K562 (cell line): ENCODE results near the gene NOTCH3. TPM values are rescaled to one million over a fixed set of nuclear protein-coding genes. Genes with fewer than 3 reads are reported as not detected.

Source experiments
- ATAC-seq: fragments of 200-7000 bp; cut with Tn5 transposase; 3 replicates; pipeline ENCODE4 v1.9.1; 2020; ENCODE audit warnings: moderate library complexity
- BruUV-seq: library from RNA; stranded (reverse); fragments of 400-500 nt; replicated peaks from 2 replicates; lab custom pipeline; 2021; lab: Mats Ljungman, UMichigan
- CTCF ChIA-PET: fragments of 300-600 bp; formaldehyde crosslinking; extraction: SDS; loops from one replicate; lab custom pipeline; 2021; ENCODE audit warnings: low intra/inter-chr PET ratio; lab: Yijun Ruan, JAX
- POLR2A ChIA-PET: fragments of 300-600, 350-650 bp; sonication (Branson Sonifier 250); formaldehyde crosslinking; extraction: SDS; loops from one replicate; lab custom pipeline; 2021; ENCODE audit warnings: antibody characterized with exemption, inconsistent platforms; lab: Yijun Ruan, JAX
- DNase-seq, 4 experiments: peaks; one replicate each; pipeline versions ENCODE4 v3.0.0 to v3.0.0-alpha.2; 2011 to 2018; ENCODE audit warnings: low spot score in 3 of 4, mixed read lengths in 3 of 4; ENCODE audit errors: extremely low read depth in 1 of 4
- FAIRE-seq: peaks from 2 replicates; lab custom pipeline; 2011; peaks lifted over from hg19 to GRCh38; lab: Jason Lieb, UNC
- H2AFZ ChIP-seq: 2 replicates; pipeline ENCODE4 v1.6.0; 2011; ENCODE audit warnings: low read depth, low read length, control low read depth, inconsistent platforms
- H3K27ac ChIP-seq: fragments of 200-600 bp; 3 replicates; pipeline ENCODE4 v1.8.0; 2011; ENCODE audit warnings: low read depth, mild to moderate bottlenecking, control low read depth, inconsistent platforms, low read length, moderate library complexity, mixed read lengths; ENCODE audit errors: extremely low read depth
- H3K27me3 ChIP-seq, 2 experiments: fragments of 300-600 bp in 1 of 2; 2 replicates in 1 of 2; 3 replicates in 1 of 2; pipeline versions ENCODE4 v1.6.0 to v1.8.0; 2011; ENCODE audit warnings: inconsistent platforms in 2 of 2, low read length in 2 of 2, mild to moderate bottlenecking in 1 of 2, mixed read lengths in 1 of 2, moderate library complexity in 1 of 2; ENCODE audit not compliant: control insufficient read depth in 2 of 2, insufficient read depth in 2 of 2
- H3K36me3 ChIP-seq: fragments of 300-600 bp; 3 replicates; pipeline ENCODE4 v1.8.0; 2011; ENCODE audit warnings: mild to moderate bottlenecking, low read length, inconsistent platforms; ENCODE audit not compliant: control insufficient read depth, insufficient read depth
- H3K4me1 ChIP-seq, 2 experiments: fragments of 200-600 bp in 1 of 2; replicated peaks in 1 of 2; 2 replicates in 1 of 2; 3 replicates in 1 of 2; pipeline versions ENCODE4 v1.5.1 to v1.8.0; 2011; ENCODE audit warnings: inconsistent platforms in 2 of 2, low read length in 2 of 2, mild to moderate bottlenecking in 1 of 2, mixed read lengths in 1 of 2, moderate library complexity in 1 of 2; ENCODE audit not compliant: control insufficient read depth in 2 of 2, insufficient read depth in 2 of 2
- H3K4me2 ChIP-seq: 2 replicates; pipeline ENCODE4 v1.6.1; 2011; ENCODE audit warnings: low read length, control low read depth, inconsistent platforms, mixed read lengths; ENCODE audit not compliant: insufficient read depth
- H3K4me3 ChIP-seq: fragments of 200-600 bp; sonication (generic), shearing (Covaris generic); 2 replicates; pipeline ENCODE4 v1.5.1; 2016; ENCODE audit warnings: control low read depth, inconsistent platforms
- H3K79me2 ChIP-seq: fragments of 200-600 bp; 3 replicates; pipeline ENCODE4 v1.8.0; 2011; ENCODE audit warnings: low read length, inconsistent platforms; ENCODE audit not compliant: control insufficient read depth, insufficient read depth
- H3K9ac ChIP-seq, 2 experiments: 2 replicates each; pipeline versions ENCODE4 v1.6.0 to v1.6.1; 2011; ENCODE audit warnings: low read depth in 2 of 2, low read length in 2 of 2, control low read depth in 1 of 2, inconsistent platforms in 1 of 2, mild to moderate bottlenecking in 1 of 2, mixed read lengths in 1 of 2; ENCODE audit not compliant: insufficient read depth in 1 of 2
- H3K9me1 ChIP-seq: one replicate; pipeline ENCODE4 v1.6.0; 2011; ENCODE audit warnings: inconsistent platforms, mild to moderate bottlenecking, low read length, moderate library complexity; ENCODE audit not compliant: control insufficient read depth, insufficient read depth
- H3K9me3 ChIP-seq: replicated peaks from 2 replicates; pipeline ENCODE4 v1.5.1; 2011; ENCODE audit warnings: low read depth, low read length, inconsistent platforms; ENCODE audit not compliant: control insufficient read depth, insufficient read depth
- H4K20me1 ChIP-seq: replicated peaks from 2 replicates; pipeline ENCODE4 v1.6.1; 2011; ENCODE audit warnings: low read length, inconsistent platforms, mixed read lengths; ENCODE audit not compliant: control insufficient read depth, insufficient read depth
- ELF2 ChIP-seq: fragments of 250-450 bp; sonication (Bioruptor Pico); IDR thresholded peaks from 2 replicates; pipeline ENCODE4 v1.5.0; 2021; ENCODE audit warnings: mild to moderate bottlenecking
- EZH2 ChIP-seq: IDR thresholded peaks from 2 replicates; pipeline ENCODE4 v1.6.1; 2012; ENCODE audit warnings: low read depth, mild to moderate bottlenecking, inconsistent platforms, low read length, borderline replicate concordance
- GATAD2A ChIP-seq: fragments of 450-650 bp; IDR thresholded peaks from 2 replicates; pipeline ENCODE4 v1.6.1; 2017
- GTF2F1 ChIP-seq: IDR thresholded peaks from 2 replicates; pipeline ENCODE4 v1.6.1; 2011; ENCODE audit warnings: low read depth, low read length, improper control_type of control experiment
- RCOR1 ChIP-seq, 2 experiments: IDR thresholded peaks; 2 replicates each; pipeline ENCODE4 v1.6.1; 2012; ENCODE audit warnings: low read depth in 2 of 2, low read length in 2 of 2, borderline replicate concordance in 1 of 2, improper control_type of control experiment in 1 of 2
- ZNF436 ChIP-seq: fragments of 250-450, 450-650 bp; sonication (Bioruptor Pico); formaldehyde crosslinking; IDR thresholded peaks from 2 replicates; pipeline ENCODE4 v1.7.0; 2020; ENCODE audit warnings: mild to moderate bottlenecking
- WGBS: fragments of 100-300 bp; shearing (Covaris generic); methylation state at CpG from one replicate; pipeline ENCODE4 v1.1.6; 2016; ENCODE audit warnings: low coverage, mixed read lengths; ENCODE audit not compliant: insufficient coverage; ENCODE audit errors: missing lambda C conversion rate; 5-methylcytosine and 5-hydroxymethylcytosine counted together
- in situ Hi-C: fragments of 300-500 bp; cut with MboI; formaldehyde crosslinking; loops from 4 replicates; pipeline ENCODE4 v1.15.0; 2018; ENCODE audit warnings: inconsistent platforms, mixed read lengths
- intact Hi-C: fragments of 100-400 bp; cut with micrococcal nuclease; formaldehyde crosslinking; loops from 2 replicates; pipeline ENCODE4 v1.14.2; 2022
- polyA plus RNA-seq, 8 experiments: library from polyadenylated mRNA; depleted of rRNA in 4 of 8; stranded (reverse) in 5 of 8; unstranded in 3 of 8; fragments of >200 nt; fragmentation: Nextera tagmentation in 2 of 8; fragmentation: Illumina TruSeq in 1 of 8; extraction: Ambion mirVana in 2 of 8; extraction: Trizol in 1 of 8; gene quantifications; 2 replicates each; pipeline versions ENCODE4 v1.2.1 to v1.2.3, GENCODE V29; 2011 to 2014; ENCODE audit warnings: inconsistent platforms in 1 of 8, missing spikeins in 1 of 8
- total RNA-seq, 7 experiments: library from RNA; depleted of rRNA in 6 of 7; stranded (reverse); fragments of >200 nt in 6 of 7; fragmentation: Illumina TruSeq in 2 of 7; extraction: Trizol in 2 of 7; gene quantifications; 2 replicates each; pipeline versions ENCODE4 v1.2.1 to v1.2.3, GENCODE V29; 2011 to 2021; ENCODE audit warnings: low replicate concordance in 1 of 7
- TF ChIP-seq, protein P1 (sequence below): fragments of 250-450 bp; sonication (Bioruptor Pico); IDR thresholded peaks from 2 replicates; pipeline ENCODE4 v1.8.0; 2022; ENCODE audit warnings: moderate library complexity, mild to moderate bottlenecking, inconsistent platforms

NOTCH3 gene
- total and polyA plus RNA-seq, 9 of the 15 experiments (the other 6 are each of a cell fraction or from before 2014, with no cell fraction given): under 0.01 to 1.2 (median 0.16) TPM

DNA sequence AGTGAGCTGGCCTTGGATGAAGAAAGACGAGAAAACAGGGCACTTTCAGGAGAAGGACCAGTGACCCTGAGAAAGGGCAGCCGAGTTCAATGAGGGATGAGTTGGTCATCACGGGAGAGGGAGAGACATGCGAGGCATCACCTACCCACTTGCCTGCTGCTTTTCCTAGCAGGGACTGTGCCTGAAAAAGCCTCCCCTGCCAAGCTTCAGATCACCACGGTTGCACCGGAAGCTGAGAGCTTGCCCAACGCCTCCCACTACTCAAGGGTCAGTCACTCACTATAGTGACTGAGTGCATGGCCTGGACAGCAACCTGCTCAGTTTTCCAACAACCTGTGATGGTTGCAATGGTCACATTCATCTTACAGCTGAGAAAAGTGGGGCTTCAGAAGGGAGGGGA, 44.0 kb upstream of the NOTCH3 start:
- ATAC-seq (no peak), FAIRE-seq (no peak)
- no peak overlapping the region for H3K4me2 ChIP-seq

More for the DNA sequence above, 44.0 kb upstream of the NOTCH3 start:
- no peaks in the 10 kb centered on the region for H3K79me2 ChIP-seq
- H3K4me1 ChIP-seq: no peaks in the 10 kb centered on the region
- peaks cover 13% of the 10 kb centered on the region for H4K20me1 ChIP-seq
- peaks cover 93% of the 10 kb centered on the region; the same call in 2 of the 3 replicates for H3K36me3 ChIP-seq
- H3K27ac ChIP-seq: no peak overlapping the region
- TF ChIP-seq ELF2 (CRISPR knock-in tag) (no peak), EZH2 (no peak), GTF2F1 (no peak), GATAD2A (no peak), ZNF436 (CRISPR knock-in tag) (no peak), RCOR1 (IDR thresholded peaks at IDR 0.05; ENCODE audit: borderline replicate concordance in 1 of 2, low read depth in 2 of 2, low read length in 2 of 2) (no peak)
- TF ChIP-seq, protein P1, sequence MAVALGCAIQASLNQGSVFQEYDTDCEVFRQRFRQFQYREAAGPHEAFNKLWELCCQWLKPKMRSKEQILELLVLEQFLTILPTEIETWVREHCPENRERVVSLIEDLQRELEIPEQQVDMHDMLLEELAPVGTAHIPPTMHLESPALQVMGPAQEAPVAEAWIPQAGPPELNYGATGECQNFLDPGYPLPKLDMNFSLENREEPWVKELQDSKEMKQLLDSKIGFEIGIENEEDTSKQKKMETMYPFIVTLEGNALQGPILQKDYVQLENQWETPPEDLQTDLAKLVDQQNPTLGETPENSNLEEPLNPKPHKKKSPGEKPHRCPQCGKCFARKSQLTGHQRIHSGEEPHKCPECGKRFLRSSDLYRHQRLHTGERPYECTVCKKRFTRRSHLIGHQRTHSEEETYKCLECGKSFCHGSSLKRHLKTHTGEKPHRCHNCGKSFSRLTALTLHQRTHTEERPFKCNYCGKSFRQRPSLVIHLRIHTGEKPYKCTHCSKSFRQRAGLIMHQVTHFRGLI (CRISPR knock-in tag): no peak
- WGBS: 88% methylated on average over 6 of the region's 7 CpGs
- ChIA-PET CTCF (no interaction called here), POLR2A (interaction anchor here (0.9 kb wide), 1 partner anchor 11 kb away, joined by 3 read pairs; no protein-coding TSS in a partner anchor)
- H3K4me3 ChIP-seq: no peak overlapping the region
- H2AFZ ChIP-seq: no peak overlapping the region
- intact Hi-C loops (no loop called here), in situ Hi-C loops (no loop called here)
- no peaks in the 10 kb centered on the region for H3K27me3 ChIP-seq
- BruUV-seq: no TSS peak
- DNase-seq: no peak
- no peak overlapping the region for H3K9ac ChIP-seq
- H3K9me1 ChIP-seq: peaks cover 5% of the 10 kb centered on the region
- no peaks in the 10 kb centered on the region for H3K9me3 ChIP-seq
